SK-N-MC (cell line): ENCODE data around the gene ZNF595.
"Not testable (repeated sequence)": the region's sequence is repeated elsewhere in the genome, so short reads cannot be mapped to it uniquely, and the experiment has no call there.

Experiments
- DNase-seq: peaks from one replicate; pipeline ENCODE4 v3.0.0-alpha.2; 2011; ENCODE audit warnings: low read depth, low spot score
- H3K27ac ChIP-seq: fragments of 200-600 bp; sonication (generic); 2 replicates; pipeline ENCODE4 v1.5.1; 2016; ENCODE audit warnings: mixed run types
- H3K36me3 ChIP-seq: fragments of 200-600 bp; sonication (generic); 2 replicates; pipeline ENCODE4 v1.6.1; 2017; ENCODE audit warnings: antibody characterized with exemption, low read length, mixed read lengths; ENCODE audit not compliant: insufficient read depth
- H3K4me3 ChIP-seq: fragments of 200-600 bp; sonication (generic); 2 replicates; pipeline ENCODE4 v1.5.1; 2016
- H3K9ac ChIP-seq: fragments of 200-600 bp; sonication (generic); 2 replicates; pipeline ENCODE4 v1.8.0; 2017; ENCODE audit warnings: mixed run types, mixed read lengths; ENCODE audit not compliant: insufficient read length
- H3K9me3 ChIP-seq: fragments of 200-600 bp; sonication (generic); 2 replicates; pipeline ENCODE4 v1.6.1; 2017; ENCODE audit warnings: low read depth, mild to moderate bottlenecking, antibody characterized with exemption, low read length, moderate library complexity, mixed read lengths
- EZH2 ChIP-seq: fragments of 200-600 bp; sonication (generic); IDR thresholded peaks from one replicate; pipeline ENCODE4 v1.6.1; 2017; ENCODE audit warnings: antibody characterized with exemption
- FOXP2 ChIP-seq: optimal IDR thresholded peaks from 2 replicates; pipeline ENCODE3; 2011; ENCODE audit warnings: mild to moderate bottlenecking, moderate library complexity; ENCODE audit not compliant: insufficient read depth; ENCODE audit errors: extremely low read length, control extremely low read depth
- POLR2AphosphoS5 ChIP-seq: IDR thresholded peaks from 2 replicates; pipeline ENCODE4 v1.6.1; 2012; ENCODE audit warnings: mild to moderate bottlenecking, low read depth, low read length, borderline replicate concordance

Gene ZNF595

GRCh38 chr4:107083-107443 lies 53.9 kb downstream of the ZNF595 start:
- no peak overlapping the region for H3K9ac ChIP-seq
- no peaks in the 10 kb centered on the region for H3K9me3 ChIP-seq
- no peaks in the 10 kb centered on the region for H3K36me3 ChIP-seq
- no peak overlapping the region for H3K4me3 ChIP-seq
- DNase-seq, result no peak
- H3K27ac ChIP-seq, result no peak overlapping the region
- TF ChIP-seq FOXP2 (no peak), EZH2 (no peak), POLR2AphosphoS5 (no peak)

DNA sequence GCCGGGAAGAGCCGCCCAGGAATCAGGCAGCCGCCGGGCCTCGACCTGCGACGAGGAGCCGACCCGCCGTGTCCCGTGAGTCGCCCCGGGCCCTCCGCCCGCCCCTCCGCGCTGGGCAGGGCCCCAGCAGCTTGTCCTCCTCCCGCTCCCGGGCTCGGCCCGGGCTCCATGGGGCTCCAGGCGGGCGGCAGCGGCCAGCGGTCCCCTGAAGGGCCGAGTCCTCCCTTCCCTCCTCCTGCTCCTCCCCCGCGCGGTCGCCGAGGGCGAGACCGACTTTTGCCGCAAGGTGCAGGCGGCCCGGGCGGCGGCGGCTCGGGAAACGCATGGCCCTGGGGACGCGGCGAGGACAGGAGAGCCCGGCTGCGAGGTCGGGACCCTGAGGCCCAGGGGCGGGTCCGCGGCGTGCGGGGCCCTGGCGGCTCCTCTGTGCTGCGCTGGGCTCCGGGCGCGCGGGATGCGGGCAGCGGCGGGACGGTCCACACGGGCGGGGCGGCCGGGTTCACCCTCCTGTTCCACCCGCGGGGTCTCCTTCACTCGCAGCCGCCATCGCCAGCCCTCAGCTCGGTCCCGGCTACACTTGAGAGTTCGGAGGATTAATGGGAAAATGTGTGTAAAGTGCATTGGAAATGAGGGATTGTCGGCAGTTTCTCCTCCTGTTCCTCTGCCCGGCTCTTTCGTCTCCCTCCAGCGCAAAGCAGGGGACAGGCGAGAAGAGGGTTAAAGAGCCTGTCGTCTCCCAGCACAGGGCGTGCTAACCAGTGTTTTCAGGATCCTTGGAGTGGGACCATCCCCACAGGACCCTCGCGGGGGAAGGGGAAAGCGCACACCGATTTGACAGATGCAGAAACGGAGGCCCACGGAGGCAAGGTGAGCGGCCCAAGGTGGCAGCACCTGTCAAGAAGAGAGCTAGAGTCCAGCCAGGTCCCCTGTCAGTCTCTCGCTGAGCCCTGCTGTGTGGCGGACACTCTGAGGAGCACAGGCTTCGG lies 54.6 kb downstream of the ZNF595 start:
- Histone ChIP-seq H3K27ac (no peak overlapping the region), H3K9ac (no peak overlapping the region), H3K36me3 (no peaks in the 10 kb centered on the region), H3K9me3 (no peaks in the 10 kb centered on the region), H3K4me3 (no peak overlapping the region)
- DNase-seq, result no peak
- TF ChIP-seq EZH2 (no peak), POLR2AphosphoS5 (no peak)

GRCh38 chr4:112771-113170 lies 59.6 kb downstream of the ZNF595 start:
- Histone ChIP-seq H3K9me3 (no peaks in the 10 kb centered on the region), H3K9ac (no peak overlapping the region), H3K36me3 (no peaks in the 10 kb centered on the region), H3K27ac (no peak overlapping the region), H3K4me3 (no peak overlapping the region)
- TF ChIP-seq EZH2 (no peak), FOXP2 (no peak), POLR2AphosphoS5 (no peak)
- no peak for DNase-seq

DNA sequence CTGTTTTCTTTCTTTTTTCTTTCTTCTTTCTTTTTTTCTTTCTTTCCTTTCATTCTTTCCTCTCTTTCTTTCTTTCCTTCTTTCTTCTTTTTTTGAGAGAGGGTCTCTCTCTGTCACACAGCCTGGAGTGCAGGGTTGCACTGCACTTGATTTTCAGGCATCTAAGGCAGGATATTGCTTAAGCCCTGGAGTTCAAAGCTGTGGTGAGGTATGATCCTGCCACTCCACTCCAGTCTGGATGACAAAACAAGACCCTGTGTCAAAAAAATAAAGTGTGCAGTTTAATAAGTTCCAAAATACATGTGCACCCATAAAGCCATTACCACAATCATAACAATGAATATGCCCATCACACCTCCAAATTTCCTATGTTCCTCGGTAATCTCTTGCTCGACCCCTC lies 60.6 kb downstream of the ZNF595 start:
- TF ChIP-seq EZH2 (no peak), FOXP2 (no peak), POLR2AphosphoS5 (no peak)
- Histone ChIP-seq H3K9ac (no peak overlapping the region), H3K36me3 (no peaks in the 10 kb centered on the region), H3K4me3 (no peak overlapping the region), H3K9me3 (no peaks in the 10 kb centered on the region), H3K27ac (no peak overlapping the region)
- DNase-seq, result no peak

- no peaks in the 10 kb centered on the region for H3K9me3 ChIP-seq
- H3K27ac ChIP-seq, result no peak overlapping the region
- no peak for DNase-seq
- no peak overlapping the region for H3K9ac ChIP-seq
- H3K36me3 ChIP-seq, result no peaks in the 10 kb centered on the region
- H3K4me3 ChIP-seq, result no peak overlapping the region
- no peak for TF ChIP-seq POLR2AphosphoS5
These were observed 61.0 kb downstream of the ZNF595 start for GRCh38 chr4:114149-114548.

DNA sequence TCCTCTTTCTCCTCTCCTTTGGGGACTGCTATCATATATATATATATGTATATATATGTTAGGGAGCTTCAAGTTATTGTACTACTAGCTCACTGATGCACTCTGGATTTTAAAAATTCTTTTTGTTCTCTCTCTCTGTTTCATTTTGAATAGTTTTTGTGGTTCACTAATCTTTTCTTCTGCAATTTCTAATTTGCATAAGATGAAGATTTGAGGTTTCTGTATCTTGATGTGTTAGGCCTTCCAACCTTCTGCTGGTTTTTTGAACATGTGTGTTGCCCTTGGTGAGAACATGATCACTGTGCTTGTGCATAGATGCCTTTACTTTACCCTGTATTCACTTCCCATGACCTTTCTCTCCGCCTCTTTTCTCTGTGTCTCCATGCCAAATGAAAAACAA lies 63.4 kb downstream of the ZNF595 start:
- no peak overlapping the region for H3K27ac ChIP-seq
- no peak overlapping the region for H3K9ac ChIP-seq
- DNase-seq, result no peak
- no peaks in the 10 kb centered on the region for H3K36me3 ChIP-seq
- 0 out of 2 replicates have a peak, but pooled peaks cover 3% of the 10 kb centered on the region for H3K9me3 ChIP-seq
- H3K4me3 ChIP-seq, result no peak overlapping the region
- TF ChIP-seq EZH2, result no peak
- TF ChIP-seq POLR2AphosphoS5, result no peak
- TF ChIP-seq FOXP2, result no peak

DNA sequence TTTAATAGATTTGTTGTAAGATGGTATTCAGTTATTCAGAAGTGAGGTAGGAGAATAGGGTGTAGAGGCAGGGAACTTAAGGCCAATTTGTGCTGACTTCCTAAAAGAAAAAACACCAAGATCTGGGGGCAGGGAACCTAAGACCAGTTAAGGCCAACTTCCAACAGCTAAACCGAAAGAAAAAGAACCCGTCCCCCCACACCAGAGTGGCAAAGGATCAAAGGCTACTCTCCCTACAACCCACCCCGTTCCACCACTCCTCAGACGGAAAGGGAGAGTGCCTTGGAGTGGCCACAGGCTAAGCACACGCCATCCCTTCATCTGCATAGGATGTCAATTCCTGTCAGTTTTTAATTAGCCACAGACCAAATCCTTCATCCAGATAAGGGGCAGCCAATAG lies 67.5 kb downstream of the ZNF595 start:
- Histone ChIP-seq H3K4me3 (no peak overlapping the region), H3K9me3 (peaks cover 16% of the 10 kb centered on the region; the same call in 1 of the 2 replicates), H3K9ac (no peak overlapping the region), H3K27ac (no peak overlapping the region), H3K36me3 (peaks cover 12% of the 10 kb centered on the region)
- no peak for DNase-seq
- TF ChIP-seq POLR2AphosphoS5, result no peak
- TF ChIP-seq EZH2, result no peak
- TF ChIP-seq FOXP2, result no peak

- no peak overlapping the region for H3K9ac ChIP-seq
These were observed 68.4 kb downstream of the ZNF595 start for GRCh38 chr4:121408-122084.

DNA sequence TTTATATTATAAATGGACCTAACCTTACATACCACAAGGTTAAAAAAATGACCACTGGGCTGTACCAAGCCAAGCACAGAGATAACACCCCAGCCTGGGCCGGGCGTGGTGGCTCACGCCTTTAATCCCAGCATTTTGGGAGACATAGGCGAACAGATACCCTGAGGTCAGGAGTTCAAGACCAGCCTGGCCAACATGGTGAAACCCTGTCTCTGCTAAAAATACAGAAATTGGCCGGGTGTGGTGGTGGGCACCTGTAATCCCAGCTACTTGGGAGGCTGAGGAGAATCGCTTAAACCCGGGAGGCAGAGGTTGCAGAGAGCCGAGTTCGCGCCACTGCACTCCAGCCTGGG lies 70.8 kb downstream of the ZNF595 start:
- peaks cover 45% of the 10 kb centered on the region for H3K36me3 ChIP-seq
- H3K27ac ChIP-seq, result peak overlapping the region; percentile 97; the same call in 1 of the 2 replicates
- H3K9me3 ChIP-seq, result peaks cover 43% of the 10 kb centered on the region
- not testable (repeated sequence) for H3K9ac ChIP-seq, DNase-seq
- H3K4me3 ChIP-seq, result peak overlapping the region; percentile 99

More at GRCh38 chr4:121408-122084, 68.4 kb downstream of the ZNF595 start:
- Histone ChIP-seq H3K27ac (no peak overlapping the region), H3K9me3 (peaks cover 25% of the 10 kb centered on the region), H3K4me3 (no peak overlapping the region), H3K36me3 (peaks cover 21% of the 10 kb centered on the region)
- no peak for DNase-seq
- TF ChIP-seq EZH2, result no peak
- no peak for TF ChIP-seq FOXP2
- no peak for TF ChIP-seq POLR2AphosphoS5
